GM23338 (cell line): ENCODE results near the gene PRCC.

Experiments used
- CTCF ChIP-seq, 2 experiments: fragments of 200-600 bp in 1 of 2; sonication (generic) in 1 of 2; conservative IDR thresholded peaks; 2 replicates each; pipeline versions ENCODE4 v1.5.1 to v1.6.1; 2016 to 2017; ENCODE audit warnings: antibody characterized with exemption in 2 of 2, low read depth in 2 of 2, mild to moderate bottlenecking in 2 of 2, moderate library complexity in 1 of 2
- EZH2 ChIP-seq: fragments of 200-600 bp; sonication (generic); IDR thresholded peaks from one replicate; pipeline ENCODE4 v1.8.0; 2017; ENCODE audit warnings: antibody characterized with exemption, mild to moderate bottlenecking, low read depth; ENCODE audit not compliant: unreplicated experiment
- REST ChIP-seq: IDR thresholded peaks from one replicate; pipeline ENCODE4 v1.6.1; 2018; ENCODE audit warnings: antibody characterized with exemption; ENCODE audit not compliant: unreplicated experiment

- TF ChIP-seq CTCF (conservative IDR thresholded peaks at IDR 0.05; ENCODE audit: low read depth in 2 of 2), result no peak
- no peak for TF ChIP-seq EZH2
- no peak for TF ChIP-seq REST
These were observed 46.0 kb downstream of the PRCC start for GRCh38 chr1:156813298-156813697.
